H9 (cell line): Measurements from ENCODE around the gene EEF1A2. TPM values are rescaled to one million over a fixed set of nuclear protein-coding genes. Genes with fewer than 3 reads are reported as not detected.

Experiments used
- DNase-seq: peaks from one replicate; pipeline ENCODE4 v3.0.0-alpha.2; 2017
- H2AFZ ChIP-seq: one replicate; pipeline ENCODE4 v1.6.1; 2013; ENCODE audit warnings: mild to moderate bottlenecking, low read length, control low read depth, moderate library complexity
- H2AK5ac ChIP-seq: 2 replicates; pipeline ENCODE4 v1.6.1; 2013; ENCODE audit warnings: low read length, control low read depth, mixed read lengths; ENCODE audit not compliant: insufficient read length
- H2BK120ac ChIP-seq: one replicate; pipeline ENCODE4 v1.6.1; 2013; ENCODE audit warnings: low read depth, mild to moderate bottlenecking, low read length, control low read depth, inconsistent platforms; ENCODE audit not compliant: poor library complexity, severe bottlenecking
- H2BK12ac ChIP-seq: 2 replicates; pipeline ENCODE4 v1.6.1; 2013; ENCODE audit warnings: low read length, control low read depth, mixed read lengths, low read depth; ENCODE audit not compliant: insufficient read length
- H2BK15ac ChIP-seq: 2 replicates; pipeline ENCODE4 v1.6.1; 2013; ENCODE audit warnings: low read depth, low read length, control low read depth
- H2BK20ac ChIP-seq: one replicate; pipeline ENCODE4 v1.6.1; 2013; ENCODE audit warnings: low read depth, mild to moderate bottlenecking, low read length, control low read depth, inconsistent platforms; ENCODE audit not compliant: poor library complexity, severe bottlenecking
- H2BK5ac ChIP-seq: 2 replicates; pipeline ENCODE4 v1.6.1; 2013; ENCODE audit warnings: low read length, control low read depth, mixed read lengths; ENCODE audit not compliant: insufficient read length
- H3K14ac ChIP-seq: 2 replicates; pipeline ENCODE4 v1.6.1; 2013; ENCODE audit warnings: low read length, control low read depth; ENCODE audit not compliant: insufficient read depth
- H3K18ac ChIP-seq: 2 replicates; pipeline ENCODE4 v1.6.1; 2013; ENCODE audit warnings: low read depth, mild to moderate bottlenecking, mixed read lengths, low read length, control low read depth; ENCODE audit not compliant: insufficient read length
- H3K23ac ChIP-seq: 2 replicates; pipeline ENCODE4 v1.6.1; 2013; ENCODE audit warnings: low read length, control low read depth, mixed read lengths, low read depth; ENCODE audit not compliant: insufficient read length
- H3K23me2 ChIP-seq: 2 replicates; pipeline ENCODE4 v1.6.1; 2013; ENCODE audit warnings: low read depth, mild to moderate bottlenecking, mixed read lengths, low read length, control low read depth; ENCODE audit not compliant: insufficient read length, poor library complexity, severe bottlenecking
- H3K27ac ChIP-seq: 2 replicates; pipeline ENCODE4 v1.5.1; 2013; ENCODE audit warnings: low read length, control low read depth, mixed read lengths, low read depth; ENCODE audit not compliant: insufficient read length
- H3K27me3 ChIP-seq: 2 replicates; pipeline ENCODE4 v1.6.1; 2013; ENCODE audit warnings: low read length, control low read depth, inconsistent platforms; ENCODE audit not compliant: insufficient read depth
- H3K4ac ChIP-seq: 2 replicates; pipeline ENCODE4 v1.6.1; 2013; ENCODE audit warnings: low read depth, mild to moderate bottlenecking, control low read depth, inconsistent platforms, low read length, moderate library complexity
- H3K4me1 ChIP-seq: 2 replicates; pipeline ENCODE4 v1.6.1; 2013; ENCODE audit warnings: low read length, control low read depth, inconsistent platforms; ENCODE audit not compliant: insufficient read depth
- H3K4me2 ChIP-seq: 2 replicates; pipeline ENCODE4 v1.6.1; 2013; ENCODE audit warnings: low read length, control low read depth, mixed read lengths; ENCODE audit not compliant: insufficient read length, insufficient read depth
- H3K56ac ChIP-seq: 2 replicates; pipeline ENCODE4 v1.6.1; 2013; ENCODE audit warnings: low read depth, mild to moderate bottlenecking, mixed read lengths, low read length, control low read depth; ENCODE audit not compliant: insufficient read length
- H3K79me1 ChIP-seq: 2 replicates; pipeline ENCODE4 v1.6.1; 2013; ENCODE audit warnings: low read depth, mild to moderate bottlenecking, moderate library complexity, low read length, control low read depth, inconsistent platforms; ENCODE audit not compliant: insufficient read depth, poor library complexity, severe bottlenecking
- H3K79me2 ChIP-seq: 2 replicates; pipeline ENCODE4 v1.6.1; 2013; ENCODE audit warnings: low read length, control low read depth, inconsistent platforms; ENCODE audit not compliant: insufficient read depth
- H3K9ac ChIP-seq: 2 replicates; pipeline ENCODE4 v1.6.1; 2013; ENCODE audit warnings: low read length, control low read depth, mixed read lengths; ENCODE audit not compliant: insufficient read length; ENCODE audit errors: extremely low read depth
- H3K9me3 ChIP-seq: one replicate; pipeline ENCODE4 v1.6.1; 2013; ENCODE audit warnings: low read depth, low read length, inconsistent platforms; ENCODE audit not compliant: control insufficient read depth
- H3T11ph ChIP-seq: one replicate; pipeline ENCODE4 v1.6.1; 2013; ENCODE audit warnings: mild to moderate bottlenecking, low read length, control low read depth, inconsistent platforms
- H4K20me1 ChIP-seq: one replicate; pipeline ENCODE4 v1.6.1; 2013; ENCODE audit not compliant: control insufficient read depth, insufficient read length, insufficient read depth
- H4K5ac ChIP-seq: 2 replicates; pipeline ENCODE4 v1.6.1; 2013; ENCODE audit warnings: low read depth, mild to moderate bottlenecking, mixed read lengths, low read length, control low read depth; ENCODE audit not compliant: insufficient read length
- H4K8ac ChIP-seq: replicated peaks from 2 replicates; pipeline ENCODE4 v1.6.1; 2013; ENCODE audit warnings: low read length, control low read depth, mixed read lengths, low read depth; ENCODE audit not compliant: insufficient read length
- H4K91ac ChIP-seq: 2 replicates; pipeline ENCODE4 v1.6.1; 2013; ENCODE audit warnings: low read depth, mild to moderate bottlenecking, moderate library complexity, mixed read lengths, low read length, control low read depth; ENCODE audit not compliant: insufficient read length
- H3K27ac Mint-ChIP-seq, 3 experiments: 2 replicates in 2 of 3; 3 replicates in 1 of 3; pipeline ENCODE4 v1.8.0; 2020 to 2021; ENCODE audit warnings: mixed read lengths in 3 of 3, mild to moderate bottlenecking in 1 of 3, moderate library complexity in 1 of 3
- H3K27me3 Mint-ChIP-seq: 2 replicates; pipeline ENCODE4 v1.8.0; 2021; ENCODE audit warnings: low read depth, mild to moderate bottlenecking, moderate library complexity, mixed read lengths
- H3K36me3 Mint-ChIP-seq, 3 experiments: 2 replicates in 2 of 3; 3 replicates in 1 of 3; pipeline ENCODE4 v1.8.0; 2020 to 2021; ENCODE audit warnings: low read depth in 3 of 3, mixed read lengths in 3 of 3; ENCODE audit not compliant: insufficient read depth in 1 of 3
- H3K4me1 Mint-ChIP-seq, 2 experiments: 2 replicates each; pipeline ENCODE4 v1.8.0; 2020; ENCODE audit warnings: mixed read lengths in 2 of 2
- H3K4me3 Mint-ChIP-seq, 2 experiments: 2 replicates in 1 of 2; 3 replicates in 1 of 2; pipeline ENCODE4 v1.8.0; 2020 to 2021; ENCODE audit warnings: mild to moderate bottlenecking in 2 of 2, mixed read lengths in 2 of 2, moderate library complexity in 1 of 2
- H3K9me3 Mint-ChIP-seq, 2 experiments: 2 replicates in 1 of 2; 3 replicates in 1 of 2; pipeline ENCODE4 v1.8.0; 2020; ENCODE audit warnings: mild to moderate bottlenecking in 2 of 2, mixed read lengths in 2 of 2, moderate library complexity in 1 of 2
- WGBS: extraction: QIAGEN DNeasy Blood & Tissue Kit; methylation state at CpG from one replicate; pipeline ENCODE4 v1.1.7; 2013; ENCODE audit warnings: missing lambda C conversion rate, low lambda C conversion rate, mixed read lengths; ENCODE audit not compliant: insufficient read length; ENCODE audit errors: extremely low coverage; 5-methylcytosine and 5-hydroxymethylcytosine counted together
- total RNA-seq: library from RNA; stranded (reverse); gene quantifications from 2 replicates; pipeline ENCODE4 v1.2.1, GENCODE V29; 2021
- TF ChIP-seq, protein P1 (sequence below): fragments of 200-600 bp; sonication (generic); conservative IDR thresholded peaks from 3 replicates; pipeline ENCODE4 v1.8.0; 2021; ENCODE audit warnings: antibody characterized with exemption, mild to moderate bottlenecking

EEF1A2 gene
- total RNA-seq, 1 experiment from 2014 or later, result 27.4 TPM

GRCh38 chr20:63451821-63452220 lies 47.1 kb downstream of the EEF1A2 start:
- H2BK20ac ChIP-seq, result no peak overlapping the region
- H3K4me2 ChIP-seq, result no peak overlapping the region
- H3K23me2 ChIP-seq, result no peaks in the 10 kb centered on the region
- no peak overlapping the region for H3K9ac ChIP-seq
- H3K14ac ChIP-seq, result no peak overlapping the region
- H4K5ac ChIP-seq, result no peak overlapping the region
- H4K91ac ChIP-seq, result no peak overlapping the region
- H3K4me1 Mint-ChIP-seq, result peaks cover 28 to 61% of the 10 kb centered on the region in 2 experiments
- H3K18ac ChIP-seq, result no peak overlapping the region
- H3K27ac ChIP-seq, result no peak overlapping the region
- H4K20me1 ChIP-seq, result peaks cover 6% of the 10 kb centered on the region
- H2AFZ ChIP-seq, result no peak overlapping the region
- peak overlapping the region; percentile 54 to 87 (median 77); a peak in 3 of 7 replicates for H3K27ac Mint-ChIP-seq
- no peak overlapping the region for H3T11ph ChIP-seq
- TF ChIP-seq, protein P1, sequence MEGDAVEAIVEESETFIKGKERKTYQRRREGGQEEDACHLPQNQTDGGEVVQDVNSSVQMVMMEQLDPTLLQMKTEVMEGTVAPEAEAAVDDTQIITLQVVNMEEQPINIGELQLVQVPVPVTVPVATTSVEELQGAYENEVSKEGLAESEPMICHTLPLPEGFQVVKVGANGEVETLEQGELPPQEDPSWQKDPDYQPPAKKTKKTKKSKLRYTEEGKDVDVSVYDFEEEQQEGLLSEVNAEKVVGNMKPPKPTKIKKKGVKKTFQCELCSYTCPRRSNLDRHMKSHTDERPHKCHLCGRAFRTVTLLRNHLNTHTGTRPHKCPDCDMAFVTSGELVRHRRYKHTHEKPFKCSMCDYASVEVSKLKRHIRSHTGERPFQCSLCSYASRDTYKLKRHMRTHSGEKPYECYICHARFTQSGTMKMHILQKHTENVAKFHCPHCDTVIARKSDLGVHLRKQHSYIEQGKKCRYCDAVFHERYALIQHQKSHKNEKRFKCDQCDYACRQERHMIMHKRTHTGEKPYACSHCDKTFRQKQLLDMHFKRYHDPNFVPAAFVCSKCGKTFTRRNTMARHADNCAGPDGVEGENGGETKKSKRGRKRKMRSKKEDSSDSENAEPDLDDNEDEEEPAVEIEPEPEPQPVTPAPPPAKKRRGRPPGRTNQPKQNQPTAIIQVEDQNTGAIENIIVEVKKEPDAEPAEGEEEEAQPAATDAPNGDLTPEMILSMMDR, result no peak
- no peak overlapping the region for H3K4me3 Mint-ChIP-seq
- H3K9me3 Mint-ChIP-seq, result no peaks in the 10 kb centered on the region
- H2BK12ac ChIP-seq, result no peak overlapping the region
- H3K27me3 ChIP-seq, result no peaks in the 10 kb centered on the region
- no peak for DNase-seq
- H3K27me3 Mint-ChIP-seq, result no peaks in the 10 kb centered on the region
- H2BK120ac ChIP-seq, result no peak overlapping the region
- H3K4me1 ChIP-seq, result peaks cover 2% of the 10 kb centered on the region; the same call in 1 of the 2 replicates
- H4K8ac ChIP-seq, result no peak overlapping the region
- no peak overlapping the region for H3K4ac ChIP-seq
- H2BK15ac ChIP-seq, result no peak overlapping the region
- H3K36me3 Mint-ChIP-seq, result peaks cover 0 to 10% (median 1%) of the 10 kb centered on the region in 3 experiments; a peak in 3 of 7 replicates
- no peaks in the 10 kb centered on the region for H3K9me3 ChIP-seq
- H3K79me1 ChIP-seq, result no peaks in the 10 kb centered on the region
- H3K23ac ChIP-seq, result no peak overlapping the region
- no peaks in the 10 kb centered on the region; the same call in 1 of the 2 replicates for H3K79me2 ChIP-seq
- H2BK5ac ChIP-seq, result no peak overlapping the region
- no CpG with 5 or more reads among the region's 17 CpGs for WGBS
- H3K56ac ChIP-seq, result no peak overlapping the region
- H2AK5ac ChIP-seq, result no peak overlapping the region
